Ectodermal cell (in vitro differentiated cells): Measurements from ENCODE around the gene CALB2.

ENCODE experiments used
- H3K27ac ChIP-seq: 2 replicates; pipeline ENCODE4 v1.7.0; 2013; ENCODE audit warnings: mild to moderate bottlenecking, low read depth, low read length; ENCODE audit not compliant: insufficient read depth, poor library complexity, severe bottlenecking
- H3K27me3 ChIP-seq: 2 replicates; pipeline ENCODE4 v1.7.0; 2013; ENCODE audit warnings: mild to moderate bottlenecking, low read length; ENCODE audit not compliant: insufficient read depth, control insufficient read depth, poor library complexity, severe bottlenecking
- H3K36me3 ChIP-seq: one replicate; pipeline ENCODE4 v1.7.0; 2013; ENCODE audit warnings: low read length; ENCODE audit not compliant: control insufficient read depth, insufficient read depth
- H3K4me1 ChIP-seq: one replicate; pipeline ENCODE4 v1.7.0; 2013; ENCODE audit warnings: low read length; ENCODE audit not compliant: control insufficient read depth, insufficient read depth
- H3K4me3 ChIP-seq: 2 replicates; pipeline ENCODE4 v1.7.0; 2013; ENCODE audit warnings: low read depth, low read length, control low read depth; ENCODE audit not compliant: insufficient read depth
- H3K9me3 ChIP-seq: 2 replicates; pipeline ENCODE4 v1.7.0; 2013; ENCODE audit warnings: mild to moderate bottlenecking, low read length, moderate library complexity; ENCODE audit not compliant: control insufficient read depth
- WGBS, 2 experiments: methylation state at CpG; one replicate each; pipeline ENCODE4 v1.1.7; 2013; ENCODE audit warnings: missing lambda C conversion rate in 2 of 2; 5-methylcytosine and 5-hydroxymethylcytosine counted together

The CALB2 gene

GRCh38 chr16:71339236-71340171 is 19.0 kb upstream of the CALB2 start:
- WGBS, 2 experiments, result 87% methylated on average over 18 to 19 of the region's 19 CpGs
- Histone ChIP-seq H3K27ac (no peak overlapping the region), H3K36me3 (no peaks in the 10 kb centered on the region), H3K9me3 (no peaks in the 10 kb centered on the region), H3K27me3 (no peaks in the 10 kb centered on the region), H3K4me3 (no peak overlapping the region), H3K4me1 (no peaks in the 10 kb centered on the region)

- Histone ChIP-seq H3K4me3 (no peak overlapping the region), H3K4me1 (no peaks in the 10 kb centered on the region), H3K36me3 (no peaks in the 10 kb centered on the region), H3K27ac (no peak overlapping the region), H3K27me3 (no peaks in the 10 kb centered on the region), H3K9me3 (no peaks in the 10 kb centered on the region)
- 87 to 88% methylated on average over 6 of the region's 6 CpGs for WGBS, 2 experiments
These were observed 18.1 kb upstream of the CALB2 start for GRCh38 chr16:71340406-71340805.

- Histone ChIP-seq H3K27ac (no peak overlapping the region), H3K36me3 (no peaks in the 10 kb centered on the region), H3K4me1 (no peaks in the 10 kb centered on the region), H3K4me3 (no peak overlapping the region), H3K27me3 (no peaks in the 10 kb centered on the region), H3K9me3 (no peaks in the 10 kb centered on the region)
- 92 to 93% methylated on average over 5 of the region's 5 CpGs for WGBS, 2 experiments
These were observed 16.6 kb upstream of the CALB2 start for GRCh38 chr16:71341881-71342280.

DNA sequence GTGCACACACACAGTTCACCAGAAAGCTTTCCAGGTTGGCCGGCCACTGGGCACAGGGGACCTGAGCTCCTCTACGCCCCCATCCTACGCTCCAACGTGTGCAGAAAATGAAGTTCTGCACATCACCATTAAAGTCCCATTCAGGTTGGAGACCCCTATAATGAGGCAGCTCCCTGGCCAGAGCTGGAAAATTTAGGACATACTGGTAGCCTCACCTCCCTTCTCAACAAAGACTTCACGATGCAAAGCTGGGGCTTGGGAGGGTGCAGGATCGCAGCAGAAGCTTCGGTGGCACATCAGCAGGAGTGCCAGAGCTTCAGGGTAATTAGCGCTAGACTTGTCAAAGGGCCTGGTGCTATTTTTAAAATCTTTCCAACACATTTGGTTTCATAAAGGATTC is 15.4 kb upstream of the CALB2 start:
- no peak overlapping the region for H3K27ac ChIP-seq
- H3K4me3 ChIP-seq, result no peak overlapping the region
- 84 to 85% methylated on average over 8 of the region's 8 CpGs for WGBS, 2 experiments
- no peaks in the 10 kb centered on the region for H3K9me3 ChIP-seq
- H3K27me3 ChIP-seq, result no peaks in the 10 kb centered on the region
- no peaks in the 10 kb centered on the region for H3K36me3 ChIP-seq
- H3K4me1 ChIP-seq, result no peaks in the 10 kb centered on the region

- Histone ChIP-seq H3K27ac (no peak overlapping the region), H3K9me3 (no peaks in the 10 kb centered on the region), H3K36me3 (no peaks in the 10 kb centered on the region), H3K4me1 (no peaks in the 10 kb centered on the region), H3K4me3 (no peak overlapping the region), H3K27me3 (no peaks in the 10 kb centered on the region)
- 85 to 86% methylated on average over 13 of the region's 13 CpGs for WGBS, 2 experiments
These were observed 14.1 kb upstream of the CALB2 start for GRCh38 chr16:71344315-71344905.

DNA sequence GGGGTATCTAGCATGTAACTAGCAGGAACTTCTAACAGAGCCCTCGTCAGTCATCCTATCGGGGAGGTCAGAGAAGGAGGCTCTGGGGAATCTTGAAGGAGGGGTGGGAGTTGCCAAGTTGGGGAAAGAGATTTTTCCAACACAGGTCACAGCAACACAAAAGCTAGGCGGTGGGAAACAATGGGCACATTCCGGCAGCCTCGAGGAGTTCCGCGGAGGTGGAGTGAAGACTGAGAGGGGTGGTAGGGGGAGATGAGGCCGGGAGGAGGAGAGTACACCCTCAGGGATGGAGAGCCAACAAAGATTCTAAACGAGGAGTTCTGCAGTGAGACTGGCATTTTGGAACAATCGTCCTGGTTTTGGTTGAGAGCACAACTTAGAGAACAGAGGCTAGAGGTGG is 13.5 kb upstream of the CALB2 start:
- no peaks in the 10 kb centered on the region for H3K36me3 ChIP-seq
- H3K4me3 ChIP-seq, result no peak overlapping the region
- 56 to 60% methylated on average over 10 of the region's 10 CpGs for WGBS, 2 experiments
- H3K27me3 ChIP-seq, result no peaks in the 10 kb centered on the region
- no peaks in the 10 kb centered on the region for H3K9me3 ChIP-seq
- no peak overlapping the region for H3K27ac ChIP-seq
- no peaks in the 10 kb centered on the region for H3K4me1 ChIP-seq

DNA sequence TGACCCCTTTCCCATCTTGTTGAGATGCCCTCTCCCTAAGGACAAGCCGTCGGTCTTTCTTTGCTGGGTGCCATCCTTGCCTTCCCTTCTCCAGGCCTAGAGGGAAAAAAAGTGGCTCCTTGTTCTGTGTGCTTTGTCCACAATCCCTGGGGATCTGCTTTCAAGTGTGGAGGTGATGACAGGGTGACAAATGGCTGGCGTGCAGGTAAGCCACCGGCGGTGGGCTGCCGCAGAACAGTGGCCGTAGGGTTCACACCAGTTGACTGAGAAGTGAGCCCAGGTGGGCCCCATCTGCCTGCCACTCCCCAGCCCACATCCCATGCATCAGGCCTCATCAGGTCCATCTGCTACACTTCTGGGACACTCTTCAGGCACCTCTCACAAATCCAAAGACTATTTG is 11.4 kb upstream of the CALB2 start:
- WGBS, 2 experiments, result 91 to 92% methylated on average over 7 of the region's 7 CpGs
- no peak overlapping the region for H3K4me3 ChIP-seq
- no peaks in the 10 kb centered on the region for H3K36me3 ChIP-seq
- no peaks in the 10 kb centered on the region for H3K4me1 ChIP-seq
- no peaks in the 10 kb centered on the region for H3K9me3 ChIP-seq
- H3K27ac ChIP-seq, result no peak overlapping the region
- no peaks in the 10 kb centered on the region for H3K27me3 ChIP-seq

- H3K4me1 ChIP-seq, result no peaks in the 10 kb centered on the region
- 86% methylated on average over 21 to 22 of the region's 22 CpGs for WGBS, 2 experiments
- no peaks in the 10 kb centered on the region for H3K36me3 ChIP-seq
- H3K27ac ChIP-seq, result no peak overlapping the region
- H3K27me3 ChIP-seq, result no peaks in the 10 kb centered on the region
- H3K9me3 ChIP-seq, result no peaks in the 10 kb centered on the region
- H3K4me3 ChIP-seq, result no peak overlapping the region
These were observed 10.0 kb upstream of the CALB2 start for GRCh38 chr16:71348262-71349085.

- Histone ChIP-seq H3K36me3 (no peaks in the 10 kb centered on the region), H3K27ac (no peak overlapping the region), H3K9me3 (no peaks in the 10 kb centered on the region), H3K4me1 (no peaks in the 10 kb centered on the region), H3K4me3 (no peak overlapping the region), H3K27me3 (no peaks in the 10 kb centered on the region)
- WGBS, 2 experiments, result 85 to 88% methylated on average over 9 to 10 of the region's 10 CpGs
These were observed 7.5 kb upstream of the CALB2 start for GRCh38 chr16:71350821-71351557.
